ENCODE data around the gene RARS2. TPM values are rescaled to one million over a fixed set of nuclear protein-coding genes. Genes with fewer than 3 reads are reported as not detected.

Gene RARS2
- total RNA-seq, 6 experiments from 2014 or later, result 48.3 to 62.0 (median 58.3) TPM

DNA sequence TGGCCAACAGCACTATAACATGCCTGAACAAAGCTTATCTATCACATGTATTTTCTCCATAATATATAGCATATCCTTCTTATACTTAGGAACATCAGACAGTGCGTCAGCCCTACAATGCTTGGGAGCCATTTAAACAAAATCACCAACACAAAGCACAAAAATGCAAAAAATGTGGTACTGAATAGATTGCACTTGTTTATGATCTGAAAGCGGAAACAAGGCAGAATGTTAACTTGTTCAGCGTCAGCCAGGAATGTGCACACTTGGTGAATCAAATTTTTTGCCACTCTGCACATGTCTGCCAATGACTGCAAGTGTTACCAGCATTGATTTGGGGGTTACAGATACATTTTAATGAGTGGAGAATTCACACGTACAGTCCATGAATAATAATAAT is 102.2 kb downstream of the RARS2 start:
- peaks cover 28% of the 10 kb centered on the region for H3K36me3 Mint-ChIP-seq (ENCODE audit: low read depth)
- no peaks in the 10 kb centered on the region for H3K27me3 Mint-ChIP-seq (ENCODE audit: insufficient read depth)
- peaks cover 26% of the 10 kb centered on the region for H3K4me1 Mint-ChIP-seq (ENCODE audit: low read depth)
- peaks cover 12% of the 10 kb centered on the region for H3K9me3 Mint-ChIP-seq
- TF ChIP-seq, protein P1, sequence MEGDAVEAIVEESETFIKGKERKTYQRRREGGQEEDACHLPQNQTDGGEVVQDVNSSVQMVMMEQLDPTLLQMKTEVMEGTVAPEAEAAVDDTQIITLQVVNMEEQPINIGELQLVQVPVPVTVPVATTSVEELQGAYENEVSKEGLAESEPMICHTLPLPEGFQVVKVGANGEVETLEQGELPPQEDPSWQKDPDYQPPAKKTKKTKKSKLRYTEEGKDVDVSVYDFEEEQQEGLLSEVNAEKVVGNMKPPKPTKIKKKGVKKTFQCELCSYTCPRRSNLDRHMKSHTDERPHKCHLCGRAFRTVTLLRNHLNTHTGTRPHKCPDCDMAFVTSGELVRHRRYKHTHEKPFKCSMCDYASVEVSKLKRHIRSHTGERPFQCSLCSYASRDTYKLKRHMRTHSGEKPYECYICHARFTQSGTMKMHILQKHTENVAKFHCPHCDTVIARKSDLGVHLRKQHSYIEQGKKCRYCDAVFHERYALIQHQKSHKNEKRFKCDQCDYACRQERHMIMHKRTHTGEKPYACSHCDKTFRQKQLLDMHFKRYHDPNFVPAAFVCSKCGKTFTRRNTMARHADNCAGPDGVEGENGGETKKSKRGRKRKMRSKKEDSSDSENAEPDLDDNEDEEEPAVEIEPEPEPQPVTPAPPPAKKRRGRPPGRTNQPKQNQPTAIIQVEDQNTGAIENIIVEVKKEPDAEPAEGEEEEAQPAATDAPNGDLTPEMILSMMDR (IDR thresholded peaks at IDR 0.05), result no peak
- no peak for DNase-seq
- no peak overlapping the region for H3K4me3 Mint-ChIP-seq
- no peak overlapping the region for H3K27ac Mint-ChIP-seq

DNA sequence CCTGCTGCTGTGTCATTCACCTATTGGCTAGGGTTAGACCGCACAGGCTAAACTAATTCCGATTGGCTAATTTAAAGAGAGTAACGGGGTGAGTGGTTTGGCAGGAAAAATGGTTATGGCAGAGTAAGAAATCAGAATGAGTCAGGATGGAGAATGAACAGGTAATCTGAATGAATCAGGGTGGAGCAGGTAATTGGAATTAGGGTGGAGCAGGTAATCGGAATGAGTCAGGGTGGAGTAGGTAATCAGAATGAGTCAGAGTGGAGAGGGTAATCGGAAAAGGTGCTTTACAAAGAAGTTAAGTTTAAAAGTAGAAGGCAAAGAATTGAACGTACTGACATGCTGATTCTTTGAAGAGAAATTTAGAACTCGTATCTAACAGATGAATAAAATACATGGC is 105.3 kb downstream of the RARS2 start:
- Mint-ChIP-seq H3K9me3 (peaks cover 12% of the 10 kb centered on the region), H3K4me1 (ENCODE audit: low read depth) (peaks cover 26% of the 10 kb centered on the region), H3K27ac (no peak overlapping the region), H3K36me3 (ENCODE audit: low read depth) (peaks cover 43% of the 10 kb centered on the region), H3K4me3 (no peak overlapping the region), H3K27me3 (ENCODE audit: insufficient read depth) (no peaks in the 10 kb centered on the region)
- DNase-seq, result no peak
- TF ChIP-seq, protein P1 (IDR thresholded peaks at IDR 0.05), result no peak

DNA sequence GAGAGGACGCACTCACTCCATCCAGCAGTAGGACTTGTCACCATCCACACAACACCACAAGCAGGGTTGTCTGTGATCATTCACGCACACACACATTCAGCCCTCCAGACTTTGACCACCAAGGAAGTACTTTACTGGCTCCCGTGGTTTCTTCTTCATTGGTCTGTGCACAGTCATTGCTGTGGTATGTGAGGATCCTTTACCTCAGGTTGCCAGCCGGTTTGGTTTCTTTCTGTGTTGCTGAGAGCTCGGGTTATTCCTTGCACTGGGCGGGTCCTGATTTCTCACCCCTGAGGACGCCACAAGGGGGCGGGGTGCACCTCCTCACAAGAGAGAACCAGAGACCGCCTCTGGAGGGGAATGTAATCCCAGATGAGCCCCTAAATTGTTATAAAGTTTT is 105.9 kb downstream of the RARS2 start:
- H3K4me3 Mint-ChIP-seq, result no peak overlapping the region
- DNase-seq, result peak; percentile 28
- H3K9me3 Mint-ChIP-seq, result peaks cover 12% of the 10 kb centered on the region
- peak overlapping the region; percentile 70 for H3K27ac Mint-ChIP-seq
- peaks cover 26% of the 10 kb centered on the region for H3K4me1 Mint-ChIP-seq (ENCODE audit: low read depth)
- TF ChIP-seq, protein P1 (IDR thresholded peaks at IDR 0.05), result peak; percentile 48
- H3K27me3 Mint-ChIP-seq (ENCODE audit: insufficient read depth), result no peaks in the 10 kb centered on the region
- H3K36me3 Mint-ChIP-seq (ENCODE audit: low read depth), result peaks cover 49% of the 10 kb centered on the region

DNA sequence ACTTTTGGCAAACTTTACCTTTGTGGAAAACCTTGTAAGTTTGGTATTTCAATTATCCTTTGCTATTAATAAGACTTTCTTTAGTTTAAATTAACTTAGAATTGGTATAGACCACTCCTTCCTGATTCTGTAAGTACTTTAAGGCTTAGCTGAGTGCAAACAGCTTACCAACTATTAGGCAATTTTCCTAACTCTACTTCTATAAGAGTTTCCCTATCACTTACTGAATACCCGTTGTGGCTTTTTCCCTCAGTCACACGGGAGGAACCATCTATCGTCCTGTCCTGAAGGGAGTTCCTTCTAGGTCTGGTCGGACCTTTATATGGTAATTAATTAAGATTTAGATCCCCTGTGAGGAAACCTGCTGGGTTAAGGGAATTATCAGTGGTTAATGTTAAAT is 107.4 kb downstream of the RARS2 start:
- H3K27ac Mint-ChIP-seq, result no peak overlapping the region
- TF ChIP-seq, protein P1 (IDR thresholded peaks at IDR 0.05), result no peak
- peaks cover 62% of the 10 kb centered on the region for H3K36me3 Mint-ChIP-seq (ENCODE audit: low read depth)
- no peak for DNase-seq
- H3K4me1 Mint-ChIP-seq (ENCODE audit: low read depth), result peaks cover 16% of the 10 kb centered on the region
- no peaks in the 10 kb centered on the region for H3K27me3 Mint-ChIP-seq (ENCODE audit: insufficient read depth)
- H3K9me3 Mint-ChIP-seq, result peaks cover 12% of the 10 kb centered on the region
- H3K4me3 Mint-ChIP-seq, result no peak overlapping the region

DNA sequence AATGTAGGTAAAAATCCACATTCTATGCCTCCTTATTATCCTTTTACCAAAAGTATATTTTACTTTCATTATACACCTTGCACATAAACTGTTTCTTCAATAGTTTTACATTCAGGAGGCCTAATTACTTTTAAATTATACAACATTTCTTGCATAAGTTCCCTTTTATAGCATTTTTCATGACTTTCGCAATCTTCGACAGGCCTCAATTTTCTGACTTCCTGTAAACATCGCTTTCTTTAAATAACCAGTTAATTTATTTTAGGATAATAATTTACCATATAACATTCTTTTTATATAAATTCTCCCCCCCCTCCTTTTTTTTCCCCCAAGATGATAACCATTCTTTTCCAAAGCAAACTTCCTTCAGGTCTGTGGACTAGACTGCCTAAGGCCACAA is 107.9 kb downstream of the RARS2 start:
- H3K27me3 Mint-ChIP-seq (ENCODE audit: insufficient read depth), result no peaks in the 10 kb centered on the region
- H3K9me3 Mint-ChIP-seq, result peaks cover 12% of the 10 kb centered on the region
- no peak overlapping the region for H3K4me3 Mint-ChIP-seq
- H3K4me1 Mint-ChIP-seq (ENCODE audit: low read depth), result peaks cover 12% of the 10 kb centered on the region
- no peak for DNase-seq
- peaks cover 62% of the 10 kb centered on the region for H3K36me3 Mint-ChIP-seq (ENCODE audit: low read depth)
- no peak overlapping the region for H3K27ac Mint-ChIP-seq
- TF ChIP-seq, protein P1 (IDR thresholded peaks at IDR 0.05), result no peak

DNA sequence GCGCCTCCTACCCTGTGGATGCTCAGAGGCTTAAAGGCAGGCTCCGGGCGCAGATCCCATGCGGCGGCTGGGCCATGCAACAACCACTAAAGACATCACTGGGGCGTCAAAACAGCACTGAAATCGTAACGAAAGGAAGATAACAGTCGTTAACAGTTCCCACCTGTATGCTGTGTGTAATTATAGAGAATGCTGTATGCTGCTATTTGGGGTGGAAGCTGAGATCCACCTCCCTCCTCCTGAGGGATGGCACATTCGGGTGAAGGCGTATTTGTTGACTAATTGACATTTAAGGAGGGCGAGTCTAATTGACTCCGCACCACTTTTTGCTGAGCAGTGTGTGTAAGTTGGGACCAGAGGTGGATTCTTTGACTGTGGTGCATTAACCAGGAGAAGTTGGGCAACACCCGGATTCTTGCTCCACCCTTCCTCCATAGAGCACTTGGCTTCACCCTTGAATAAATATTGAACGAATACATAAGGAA is 116.3 kb downstream of the RARS2 start:
- TF ChIP-seq, protein P1 (IDR thresholded peaks at IDR 0.05), result no peak
- Mint-ChIP-seq H3K9me3 (no peaks in the 10 kb centered on the region), H3K4me1 (ENCODE audit: low read depth) (peaks cover 30% of the 10 kb centered on the region), H3K36me3 (ENCODE audit: low read depth) (peaks cover 8% of the 10 kb centered on the region), H3K27ac (peak overlapping the region; percentile 94), H3K4me3 (peak overlapping the region; percentile 100), H3K27me3 (ENCODE audit: insufficient read depth) (no peaks in the 10 kb centered on the region)
- DNase-seq, result no peak
